Measurements from ENCODE around the gene NKAPL. TPM values are rescaled to one million over a fixed set of nuclear protein-coding genes. Genes with fewer than 3 reads are reported as not detected.

The NKAPL gene
- total and polyA plus RNA-seq, 2 of the 13 experiments (the other 11 are each of a cell fraction or from before 2014, with no cell fraction given) = not detected

- TF ChIP-seq REL (CRISPR knock-in tag; conservative IDR thresholded peaks at IDR 0.05) (no peak; the same call in 1 of the 2 replicates), ZBTB46 (CRISPR knock-in tag; IDR thresholded peaks at IDR 0.05; ENCODE audit: borderline replicate concordance) (no peak), ZFYVE20 (CRISPR knock-in tag; IDR thresholded peaks at IDR 0.05; ENCODE audit: borderline replicate concordance, low read depth) (no peak), ZNF282 (IDR thresholded peaks at IDR 0.05; ENCODE audit: partially characterized antibody) (no peak), TBL1XR1 (IDR thresholded peaks at IDR 0.05; ENCODE audit: borderline replicate concordance, low read length, partially characterized antibody) (no peak), ZNF143 (CRISPR knock-in tag; IDR thresholded peaks at IDR 0.05) (no peak), ZNF597 (CRISPR knock-in tag; IDR thresholded peaks at IDR 0.05) (no peak), ZNF10 (CRISPR knock-in tag; IDR thresholded peaks at IDR 0.05; ENCODE audit: borderline replicate concordance, low read depth) (no peak), ARID2 (CRISPR knock-in tag; IDR thresholded peaks at IDR 0.05; ENCODE audit: borderline replicate concordance) (peak; percentile 82; the same call in 1 of the 2 replicates), ZC3H4 (CRISPR knock-in tag; IDR thresholded peaks at IDR 0.05; ENCODE audit: borderline replicate concordance) (no peak), KLF13 (CRISPR knock-in tag; IDR thresholded peaks at IDR 0.05) (no peak), ARID5B (CRISPR knock-in tag; IDR thresholded peaks at IDR 0.05) (peak; percentile 73), HNF4A (CRISPR knock-in tag; IDR thresholded peaks at IDR 0.05) (no peak), CHCHD3 (CRISPR knock-in tag; IDR thresholded peaks at IDR 0.05) (no peak), POLR2A (IDR thresholded peaks at IDR 0.05; ENCODE audit: insufficient read depth in 1 of 2, low read depth in 2 of 2, low read length in 2 of 2) (peak; percentile 71 to 72), YEATS4 (CRISPR knock-in tag; IDR thresholded peaks at IDR 0.05; ENCODE audit: borderline replicate concordance) (peak; percentile 86), HOXA9 (CRISPR knock-in tag; IDR thresholded peaks at IDR 0.05; ENCODE audit: borderline replicate concordance) (no peak), ERF (CRISPR knock-in tag; IDR thresholded peaks at IDR 0.05) (peak; percentile 59; the same call in 1 of the 2 replicates), ZNF737 (CRISPR knock-in tag; IDR thresholded peaks at IDR 0.05; ENCODE audit: borderline replicate concordance) (no peak), ZNF431 (CRISPR knock-in tag; IDR thresholded peaks at IDR 0.05; ENCODE audit: borderline replicate concordance, low read depth) (peak; percentile 59; the same call in 1 of the 2 replicates), ZNF44 (CRISPR knock-in tag; IDR thresholded peaks at IDR 0.05) (no peak), FOXM1 (CRISPR knock-in tag; IDR thresholded peaks at IDR 0.05) (no peak), NKX3-1 (CRISPR knock-in tag; IDR thresholded peaks at IDR 0.05) (no peak; the same call in 1 of the 2 replicates), ZNF777 (CRISPR knock-in tag; IDR thresholded peaks at IDR 0.05) (no peak; the same call in 1 of the 2 replicates), FOXP1 (IDR thresholded peaks at IDR 0.05) (no peak), FOXP1 (CRISPR knock-in tag; IDR thresholded peaks at IDR 0.05) (no peak)
These were observed 22.4 kb downstream of the NKAPL start, which contains the start of gene PGBD1 (continued) for GRCh38 chr6:28281288-28282064.

Data from HepG2 (cell line).